GM18907 (cell line): ENCODE data around the gene PRDM7.
"Not testable (repeated sequence)": the region's sequence is repeated elsewhere in the genome, so short reads cannot be mapped to it uniquely, and the experiment has no call there.

Experiments used
- ATAC-seq: cut with Tn5 transposase; IDR thresholded peaks from one replicate; pipeline ENCODE4 v1.9.1; 2021; ENCODE audit warnings: mild to moderate bottlenecking, moderate library complexity; ENCODE audit not compliant: unreplicated experiment

PRDM7 gene

GRCh38 chr16:90015586-90016338, 61.4 kb downstream of the PRDM7 start:
- no peak for ATAC-seq

- no peak for ATAC-seq
Measured at GRCh38 chr16:90012991-90013745, 64.0 kb downstream of the PRDM7 start.

- ATAC-seq = no peak
Measured at GRCh38 chr16:90011908-90012501, 65.1 kb downstream of the PRDM7 start.

- no peak for ATAC-seq
Measured at GRCh38 chr16:90011508-90011819, 65.7 kb downstream of the PRDM7 start.

- no peak for ATAC-seq
Measured at GRCh38 chr16:90010676-90011507, 66.2 kb downstream of the PRDM7 start.

- ATAC-seq = no peak
Measured at GRCh38 chr16:90009172-90009899, 67.8 kb downstream of the PRDM7 start.

GRCh38 chr16:90008708-90009145, 68.4 kb downstream of the PRDM7 start:
- ATAC-seq = peak; percentile 71

- ATAC-seq = not testable (repeated sequence)
Measured at GRCh38 chr16:90007635-90008234, 69.4 kb downstream of the PRDM7 start.

- ATAC-seq = no peak
Measured at GRCh38 chr16:90007015-90007414, 70.1 kb downstream of the PRDM7 start.
